Liver (tissue), 9 donors: ENCODE measurements around the gene CHRD. TPM values are rescaled to one million over a fixed set of nuclear protein-coding genes. Genes with fewer than 3 reads are reported as not detected.

ENCODE experiments used
- DNase-seq: peaks from one replicate; pipeline ENCODE4 v3.0.0-alpha.2; 2017; ENCODE audit warnings: low spot score
- H3K27ac ChIP-seq, 2 donors: one replicate each; pipeline ENCODE4 v1.7.0; 2013; ENCODE audit warnings: inconsistent platforms in 2 of 2, low read length in 2 of 2, control low read depth in 1 of 2, low read depth in 1 of 2, mild to moderate bottlenecking in 1 of 2
- H3K27me3 ChIP-seq, 4 donors: one replicate each; pipeline versions ENCODE4 v1.6.1 to v1.7.0; 2013; ENCODE audit warnings: low read length in 3 of 4, inconsistent platforms in 1 of 4, mild to moderate bottlenecking in 1 of 4, moderate library complexity in 1 of 4; ENCODE audit not compliant: control insufficient read depth in 4 of 4, insufficient read depth in 4 of 4
- H3K36me3 ChIP-seq, 4 donors: one replicate each; pipeline versions ENCODE4 v1.6.1 to v1.7.0; 2013; ENCODE audit warnings: low read length in 3 of 4, mild to moderate bottlenecking in 3 of 4, low read depth in 1 of 4, moderate library complexity in 1 of 4; ENCODE audit not compliant: control insufficient read depth in 4 of 4, insufficient read depth in 3 of 4
- H3K4me1 ChIP-seq, 4 donors: one replicate each; pipeline versions ENCODE4 v1.6.1 to v1.7.0; 2013; ENCODE audit warnings: low read length in 3 of 4, mild to moderate bottlenecking in 3 of 4, moderate library complexity in 1 of 4; ENCODE audit not compliant: control insufficient read depth in 4 of 4, insufficient read depth in 4 of 4
- H3K4me3 ChIP-seq, 3 donors: one replicate each; pipeline versions ENCODE4 v1.6.1 to v1.7.0; 2013; ENCODE audit warnings: low read length in 3 of 3, control low read depth in 1 of 3, low read depth in 1 of 3, mild to moderate bottlenecking in 1 of 3
- H3K9ac ChIP-seq, 2 donors: one replicate each; pipeline ENCODE4 v1.7.0; 2013; ENCODE audit warnings: low read length in 2 of 2, mild to moderate bottlenecking in 2 of 2, moderate library complexity in 2 of 2, control low read depth in 1 of 2, low read depth in 1 of 2
- H3K9me3 ChIP-seq, 4 donors: one replicate each; pipeline versions ENCODE4 v1.6.1 to v1.7.0; 2013; ENCODE audit warnings: low read length in 3 of 4; ENCODE audit not compliant: control insufficient read depth in 4 of 4
- ATF3 ChIP-seq: IDR thresholded peaks from 2 replicates; pipeline ENCODE4 v1.6.1; 2016; ENCODE audit warnings: antibody characterized with exemption
- EGR1 ChIP-seq, 2 donors: IDR thresholded peaks; 2 replicates each; pipeline ENCODE4 v1.6.1; 2016 to 2018; ENCODE audit warnings: antibody characterized with exemption in 2 of 2, low read depth in 2 of 2
- FOXA1 ChIP-seq: IDR thresholded peaks from 2 replicates; pipeline ENCODE4 v1.6.1; 2016; ENCODE audit warnings: antibody characterized with exemption
- GABPA ChIP-seq, 2 donors: IDR thresholded peaks in 1 of 2; conservative IDR thresholded peaks in 1 of 2; 2 replicates each; pipeline ENCODE4 v1.6.1; 2016; ENCODE audit warnings: antibody characterized with exemption in 2 of 2, mild to moderate bottlenecking in 1 of 2, moderate library complexity in 1 of 2
- HNF4A ChIP-seq, 2 donors: conservative IDR thresholded peaks; 2 replicates each; pipeline ENCODE4 v1.6.1; 2016; ENCODE audit warnings: antibody characterized with exemption in 2 of 2, mild to moderate bottlenecking in 2 of 2
- HNF4G ChIP-seq: IDR thresholded peaks from 2 replicates; pipeline ENCODE4 v1.6.1; 2016; ENCODE audit warnings: antibody characterized with exemption
- JUND ChIP-seq, 2 donors: IDR thresholded peaks; 2 replicates each; pipeline ENCODE4 v1.6.1; 2016; ENCODE audit warnings: antibody characterized with exemption in 2 of 2
- NR2F2 ChIP-seq: IDR thresholded peaks from 2 replicates; pipeline ENCODE4 v1.6.1; 2016; ENCODE audit warnings: antibody characterized with exemption
- RAD21 ChIP-seq, 2 donors: IDR thresholded peaks; 2 replicates each; pipeline ENCODE4 v1.6.1; 2016; ENCODE audit warnings: antibody characterized with exemption in 2 of 2, mild to moderate bottlenecking in 2 of 2
- RXRA ChIP-seq, 2 donors: IDR thresholded peaks; 2 replicates each; pipeline ENCODE4 v1.6.1; 2017 to 2018; ENCODE audit warnings: antibody characterized with exemption in 2 of 2, mild to moderate bottlenecking in 1 of 2
- SP1 ChIP-seq: IDR thresholded peaks from 2 replicates; pipeline ENCODE4 v1.6.1; 2018; ENCODE audit warnings: antibody characterized with exemption, mild to moderate bottlenecking
- TAF1 ChIP-seq: conservative IDR thresholded peaks from 2 replicates; pipeline ENCODE4 v1.6.1; 2016; ENCODE audit warnings: antibody characterized with exemption, mild to moderate bottlenecking
- ZBTB33 ChIP-seq: IDR thresholded peaks from 2 replicates; pipeline ENCODE4 v1.6.1; 2016; ENCODE audit warnings: antibody characterized with exemption
- WGBS: extraction: QIAGEN DNeasy Blood & Tissue Kit; methylation state at CpG from one replicate; pipeline ENCODE4 v1.1.7; 2013; 5-methylcytosine and 5-hydroxymethylcytosine counted together
- polyA plus RNA-seq, 2 donors: library from polyadenylated mRNA; stranded (reverse) in 1 of 2; unstranded in 1 of 2; fragments of 200-250 nt in 1 of 2; fragments of >200 nt in 1 of 2; fragmentation: Nextera tagmentation in 1 of 2; extraction: Ambion mirVana in 1 of 2; gene quantifications; one replicate each; pipeline versions ENCODE4 v1.2.1 to v1.2.3, GENCODE V29; 2013 to 2015
- total RNA-seq, 2 donors: library from RNA; depleted of rRNA; stranded (reverse); fragments of >200 nt; gene quantifications; one replicate each; pipeline ENCODE4 v1.2.3, GENCODE V29; 2014
- TF ChIP-seq, protein P1 (sequence below): IDR thresholded peaks from 2 replicates; pipeline ENCODE4 v1.6.1; 2016; ENCODE audit warnings: antibody characterized with exemption, mild to moderate bottlenecking
- TF ChIP-seq, protein P2 (sequence below): IDR thresholded peaks from 2 replicates; pipeline ENCODE4 v1.6.1; 2016; ENCODE audit warnings: antibody characterized with exemption
- donor health status: healthy.
- donor health status: healthy.
- donor health status: healthy.
- donor health status: healthy.
- donor health status: healthy.

Gene CHRD
- total and polyA plus RNA-seq, 4 donors, result 9.2 to 66.4 (median 34.9) TPM

DNA sequence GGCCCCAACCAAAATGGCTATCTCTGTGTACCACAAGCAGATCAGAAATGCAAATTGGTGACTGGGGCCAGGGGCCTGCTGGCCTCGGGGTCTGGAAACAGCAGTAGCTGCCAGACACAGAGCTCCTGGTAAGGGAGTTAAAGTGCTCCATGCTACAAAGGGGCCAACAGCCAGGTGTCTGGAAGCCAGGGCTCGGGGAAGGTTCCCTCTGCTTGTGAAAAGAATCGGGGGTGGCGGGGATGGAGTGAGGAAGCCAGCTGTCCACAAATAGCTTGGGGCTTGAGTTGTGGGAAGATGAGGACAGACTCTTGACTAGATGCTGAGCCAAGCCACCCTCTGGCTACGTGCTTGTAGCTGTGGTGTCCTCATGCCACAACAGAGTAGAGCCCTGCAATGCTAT is 39.3 kb downstream of the CHRD start:
- H3K9ac ChIP-seq, result no peak overlapping the region
- no peak for DNase-seq

GRCh38 chr3:184423561-184423960 is 43.7 kb downstream of the CHRD start:
- no peak overlapping the region for H3K9ac ChIP-seq
- no peaks in the 10 kb centered on the region for H3K4me1 ChIP-seq
- 85% methylated on average over 3 of the region's 3 CpGs for WGBS
- no peak overlapping the region for H3K27ac ChIP-seq
- H3K9me3 ChIP-seq, result peaks cover 0 to 5% (median 0%) of the 10 kb centered on the region in 4 donors
- H3K27me3 ChIP-seq, result no peaks in the 10 kb centered on the region
- H3K4me3 ChIP-seq, result no peak overlapping the region
- TF ChIP-seq JUND (IDR thresholded peaks at IDR 0.05) (no peak), GABPA (IDR thresholded peaks at IDR 0.05 in 1 of 2, conservative IDR thresholded peaks at IDR 0.05 in 1 of 2) (no peak)
- no peak for DNase-seq
- no peaks in the 10 kb centered on the region for H3K36me3 ChIP-seq

More for the DNA sequence above, 39.3 kb downstream of the CHRD start:
- no peak overlapping the region for H3K4me3 ChIP-seq
- H3K27me3 ChIP-seq, result no peaks in the 10 kb centered on the region
- TF ChIP-seq HNF4G (no peak), RXRA (IDR thresholded peaks at IDR 0.05) (no peak), GABPA (IDR thresholded peaks at IDR 0.05 in 1 of 2, conservative IDR thresholded peaks at IDR 0.05 in 1 of 2) (no peak), NR2F2 (no peak), ATF3 (no peak), EGR1 (IDR thresholded peaks at IDR 0.05; ENCODE audit: low read depth in 2 of 2) (no peak), HNF4A (conservative IDR thresholded peaks at IDR 0.05) (no peak), JUND (IDR thresholded peaks at IDR 0.05) (no peak), TAF1 (no peak), SP1 (no peak)
- TF ChIP-seq, protein P1, sequence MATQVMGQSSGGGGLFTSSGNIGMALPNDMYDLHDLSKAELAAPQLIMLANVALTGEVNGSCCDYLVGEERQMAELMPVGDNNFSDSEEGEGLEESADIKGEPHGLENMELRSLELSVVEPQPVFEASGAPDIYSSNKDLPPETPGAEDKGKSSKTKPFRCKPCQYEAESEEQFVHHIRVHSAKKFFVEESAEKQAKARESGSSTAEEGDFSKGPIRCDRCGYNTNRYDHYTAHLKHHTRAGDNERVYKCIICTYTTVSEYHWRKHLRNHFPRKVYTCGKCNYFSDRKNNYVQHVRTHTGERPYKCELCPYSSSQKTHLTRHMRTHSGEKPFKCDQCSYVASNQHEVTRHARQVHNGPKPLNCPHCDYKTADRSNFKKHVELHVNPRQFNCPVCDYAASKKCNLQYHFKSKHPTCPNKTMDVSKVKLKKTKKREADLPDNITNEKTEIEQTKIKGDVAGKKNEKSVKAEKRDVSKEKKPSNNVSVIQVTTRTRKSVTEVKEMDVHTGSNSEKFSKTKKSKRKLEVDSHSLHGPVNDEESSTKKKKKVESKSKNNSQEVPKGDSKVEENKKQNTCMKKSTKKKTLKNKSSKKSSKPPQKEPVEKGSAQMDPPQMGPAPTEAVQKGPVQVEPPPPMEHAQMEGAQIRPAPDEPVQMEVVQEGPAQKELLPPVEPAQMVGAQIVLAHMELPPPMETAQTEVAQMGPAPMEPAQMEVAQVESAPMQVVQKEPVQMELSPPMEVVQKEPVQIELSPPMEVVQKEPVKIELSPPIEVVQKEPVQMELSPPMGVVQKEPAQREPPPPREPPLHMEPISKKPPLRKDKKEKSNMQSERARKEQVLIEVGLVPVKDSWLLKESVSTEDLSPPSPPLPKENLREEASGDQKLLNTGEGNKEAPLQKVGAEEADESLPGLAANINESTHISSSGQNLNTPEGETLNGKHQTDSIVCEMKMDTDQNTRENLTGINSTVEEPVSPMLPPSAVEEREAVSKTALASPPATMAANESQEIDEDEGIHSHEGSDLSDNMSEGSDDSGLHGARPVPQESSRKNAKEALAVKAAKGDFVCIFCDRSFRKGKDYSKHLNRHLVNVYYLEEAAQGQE, result no peak
- TF ChIP-seq, protein P2, sequence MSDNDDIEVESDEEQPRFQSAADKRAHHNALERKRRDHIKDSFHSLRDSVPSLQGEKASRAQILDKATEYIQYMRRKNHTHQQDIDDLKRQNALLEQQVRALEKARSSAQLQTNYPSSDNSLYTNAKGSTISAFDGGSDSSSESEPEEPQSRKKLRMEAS, result no peak
- no peaks in the 10 kb centered on the region for H3K36me3 ChIP-seq
- no peak overlapping the region for H3K27ac ChIP-seq
- 84% methylated on average over 5 of the region's 5 CpGs for WGBS
- H3K4me1 ChIP-seq, result peaks cover 0 to 6% (median 2%) of the 10 kb centered on the region in 4 donors
- peaks cover 0 to 5% (median 0%) of the 10 kb centered on the region in 4 donors for H3K9me3 ChIP-seq

GRCh38 chr3:184426691-184427141 is 46.9 kb downstream of the CHRD start:
- Histone ChIP-seq H3K36me3 (no peaks in the 10 kb centered on the region), H3K9me3 (peaks cover 0 to 5% (median 0%) of the 10 kb centered on the region in 4 donors), H3K4me3 (no peak overlapping the region), H3K27ac (no peak overlapping the region), H3K9ac (no peak overlapping the region), H3K4me1 (no peaks in the 10 kb centered on the region), H3K27me3 (no peaks in the 10 kb centered on the region)
- no peak for TF ChIP-seq RXRA (IDR thresholded peaks at IDR 0.05)
- TF ChIP-seq, protein P1, result no peak
- no peak for TF ChIP-seq RAD21 (IDR thresholded peaks at IDR 0.05)
- TF ChIP-seq ATF3, result no peak
- TF ChIP-seq JUND (IDR thresholded peaks at IDR 0.05), result no peak
- TF ChIP-seq FOXA1, result no peak
- no peak for TF ChIP-seq ZBTB33
- no peak for TF ChIP-seq HNF4A (conservative IDR thresholded peaks at IDR 0.05)
- TF ChIP-seq EGR1 (IDR thresholded peaks at IDR 0.05; ENCODE audit: low read depth in 2 of 2), result no peak
- WGBS, result 91% methylated on average over 12 of the region's 12 CpGs
- DNase-seq, result no peak
